Activated naive CD8-positive, alpha-beta T cell treated with anti-CD3 and anti-CD28 coated beads, Interleukin-2, amount 50 U/mL, for 24 hours (primary cell): Measurements from ENCODE around the gene MIOX.

ENCODE experiments used
- ATAC-seq: fragments of 150-1000 bp; cut with Tn5 transposase; one replicate; pipeline ENCODE4 v1.10.0; 2021
- DNase-seq: peaks from one replicate; pipeline ENCODE4 v3.0.0; 2021
- H3K27ac Mint-ChIP-seq: one replicate; pipeline ENCODE4 v1.8.0; 2021; ENCODE audit warnings: mild to moderate bottlenecking, mixed read lengths
- H3K27me3 Mint-ChIP-seq: one replicate; pipeline ENCODE4 v1.8.0; 2021; ENCODE audit warnings: mixed read lengths
- H3K36me3 Mint-ChIP-seq: one replicate; pipeline ENCODE4 v1.8.0; 2021; ENCODE audit warnings: low read depth, mixed read lengths
- H3K4me1 Mint-ChIP-seq: one replicate; pipeline ENCODE4 v1.8.0; 2021; ENCODE audit warnings: mixed read lengths
- H3K4me3 Mint-ChIP-seq: one replicate; pipeline ENCODE4 v1.8.0; 2021; ENCODE audit warnings: mild to moderate bottlenecking, moderate library complexity, mixed read lengths
- H3K9me3 Mint-ChIP-seq: one replicate; pipeline ENCODE4 v1.8.0; 2021; ENCODE audit warnings: mixed read lengths

MIOX gene

GRCh38 chr22:50486561-50487289 lies at the start of gene MIOX:
MIOX (plus strand) TSS chr22:50486859; CDS start chr22:50486898, 39 bp downstream.
- no peaks in the 10 kb centered on the region for H3K36me3 Mint-ChIP-seq
- peaks cover 2% of the 10 kb centered on the region for H3K27me3 Mint-ChIP-seq
- no peak within 1 kb of the TSS for H3K27ac Mint-ChIP-seq
- no peak within 1 kb of the TSS for H3K4me3 Mint-ChIP-seq
- peaks cover 10% of the 10 kb centered on the region for H3K4me1 Mint-ChIP-seq
- H3K9me3 Mint-ChIP-seq, result no peaks in the 10 kb centered on the region
- no peak for DNase-seq
- no peak for ATAC-seq

GRCh38 chr22:50437511-50438304 lies 49.0 kb upstream of the MIOX start:
- H3K4me3 Mint-ChIP-seq, result no peak overlapping the region
- no peaks in the 10 kb centered on the region for H3K9me3 Mint-ChIP-seq
- H3K36me3 Mint-ChIP-seq, result peaks cover 3% of the 10 kb centered on the region
- ATAC-seq, result no peak
- H3K4me1 Mint-ChIP-seq, result no peaks in the 10 kb centered on the region
- no peak for DNase-seq
- no peak overlapping the region for H3K27ac Mint-ChIP-seq
- H3K27me3 Mint-ChIP-seq, result no peaks in the 10 kb centered on the region

- ATAC-seq (no peak), DNase-seq (no peak)
- no peak overlapping the region for H3K4me3 Mint-ChIP-seq
- H3K9me3 Mint-ChIP-seq, result no peaks in the 10 kb centered on the region
- H3K27ac Mint-ChIP-seq, result no peak overlapping the region
- peaks cover 3% of the 10 kb centered on the region for H3K36me3 Mint-ChIP-seq
- peaks cover 6% of the 10 kb centered on the region for H3K4me1 Mint-ChIP-seq
- no peaks in the 10 kb centered on the region for H3K27me3 Mint-ChIP-seq
Measured at GRCh38 chr22:50438305-50439275, 48.1 kb upstream of the MIOX start.

- ATAC-seq, result no peak
- peaks cover 6% of the 10 kb centered on the region for H3K4me1 Mint-ChIP-seq
- no peak for DNase-seq
- no peaks in the 10 kb centered on the region for H3K27me3 Mint-ChIP-seq
- H3K27ac Mint-ChIP-seq, result no peak overlapping the region
- no peak overlapping the region for H3K4me3 Mint-ChIP-seq
- H3K36me3 Mint-ChIP-seq, result peaks cover 3% of the 10 kb centered on the region
- H3K9me3 Mint-ChIP-seq, result no peaks in the 10 kb centered on the region
Measured at GRCh38 chr22:50439314-50439870, 47.3 kb upstream of the MIOX start.

GRCh38 chr22:50439871-50440331 lies 46.8 kb upstream of the MIOX start:
- peaks cover 3% of the 10 kb centered on the region for H3K36me3 Mint-ChIP-seq
- no peak overlapping the region for H3K27ac Mint-ChIP-seq
- H3K27me3 Mint-ChIP-seq, result no peaks in the 10 kb centered on the region
- DNase-seq (no peak), ATAC-seq (no peak)
- no peaks in the 10 kb centered on the region for H3K9me3 Mint-ChIP-seq
- no peak overlapping the region for H3K4me3 Mint-ChIP-seq
- H3K4me1 Mint-ChIP-seq, result peaks cover 9% of the 10 kb centered on the region

GRCh38 chr22:50440544-50441249 lies 46.0 kb upstream of the MIOX start:
- ATAC-seq, result no peak
- peaks cover 17% of the 10 kb centered on the region for H3K4me1 Mint-ChIP-seq
- H3K27me3 Mint-ChIP-seq, result no peaks in the 10 kb centered on the region
- H3K36me3 Mint-ChIP-seq, result peaks cover 5% of the 10 kb centered on the region
- H3K27ac Mint-ChIP-seq, result no peak overlapping the region
- no peaks in the 10 kb centered on the region for H3K9me3 Mint-ChIP-seq
- DNase-seq, result no peak
- H3K4me3 Mint-ChIP-seq, result no peak overlapping the region

- Mint-ChIP-seq H3K36me3 (peaks cover 5% of the 10 kb centered on the region), H3K4me3 (no peak overlapping the region), H3K4me1 (peaks cover 20% of the 10 kb centered on the region), H3K27me3 (no peaks in the 10 kb centered on the region), H3K27ac (no peak overlapping the region), H3K9me3 (no peaks in the 10 kb centered on the region)
- ATAC-seq (no peak), DNase-seq (no peak)
Measured at GRCh38 chr22:50441428-50441993, 45.1 kb upstream of the MIOX start.

GRCh38 chr22:50443197-50443596 lies 43.5 kb upstream of the MIOX start:
- H3K27me3 Mint-ChIP-seq, result no peaks in the 10 kb centered on the region
- peaks cover 5% of the 10 kb centered on the region for H3K36me3 Mint-ChIP-seq
- DNase-seq, result no peak
- peak overlapping the region; percentile 86 for H3K27ac Mint-ChIP-seq
- no peaks in the 10 kb centered on the region for H3K9me3 Mint-ChIP-seq
- no peak for ATAC-seq
- H3K4me1 Mint-ChIP-seq, result peaks cover 20% of the 10 kb centered on the region
- peak overlapping the region; percentile 8 for H3K4me3 Mint-ChIP-seq

GRCh38 chr22:50443801-50444625 lies 42.6 kb upstream of the MIOX start:
- Mint-ChIP-seq H3K36me3 (peaks cover 11% of the 10 kb centered on the region), H3K4me1 (peaks cover 20% of the 10 kb centered on the region), H3K4me3 (no peak overlapping the region), H3K27me3 (no peaks in the 10 kb centered on the region), H3K27ac (peak overlapping the region; percentile 86), H3K9me3 (no peaks in the 10 kb centered on the region)
- DNase-seq, result no peak
- no peak for ATAC-seq

GRCh38 chr22:50444663-50445062 lies 42.0 kb upstream of the MIOX start:
- H3K27me3 Mint-ChIP-seq, result no peaks in the 10 kb centered on the region
- H3K27ac Mint-ChIP-seq, result peak overlapping the region; percentile 83
- H3K9me3 Mint-ChIP-seq, result no peaks in the 10 kb centered on the region
- no peak for DNase-seq
- H3K4me3 Mint-ChIP-seq, result no peak overlapping the region
- ATAC-seq, result peak; percentile 11
- H3K36me3 Mint-ChIP-seq, result peaks cover 14% of the 10 kb centered on the region
- H3K4me1 Mint-ChIP-seq, result peaks cover 20% of the 10 kb centered on the region

GRCh38 chr22:50445071-50445879 lies 41.4 kb upstream of the MIOX start:
- no peaks in the 10 kb centered on the region for H3K27me3 Mint-ChIP-seq
- H3K4me1 Mint-ChIP-seq, result peaks cover 20% of the 10 kb centered on the region
- peaks cover 17% of the 10 kb centered on the region for H3K36me3 Mint-ChIP-seq
- H3K9me3 Mint-ChIP-seq, result no peaks in the 10 kb centered on the region
- peak; percentile 50 for ATAC-seq
- no peak overlapping the region for H3K4me3 Mint-ChIP-seq
- peak overlapping the region; percentile 83 for H3K27ac Mint-ChIP-seq
- DNase-seq, result peak; percentile 41
